Adipose tissue (tissue), 3 donors: ENCODE data around the gene DDX43. TPM values are rescaled to one million over a fixed set of nuclear protein-coding genes. Genes with fewer than 3 reads are reported as not detected.
A peak's percentile ranks its signal among the peaks of the same experiment; 100 is the strongest.
"Not testable (repeated sequence)": the region's sequence is repeated elsewhere in the genome, so short reads cannot be mapped to it uniquely, and the experiment has no call there.

Source experiments
- H3K27ac ChIP-seq: one replicate; pipeline ENCODE4 v1.5.1; 2013; ENCODE audit warnings: low read depth, low read length
- WGBS, 3 donors: extraction: QIAGEN DNeasy Blood & Tissue Kit; methylation state at CpG; one replicate each; pipeline ENCODE4 v1.1.7; 2013; 5-methylcytosine and 5-hydroxymethylcytosine counted together
- polyA plus RNA-seq, 3 donors: library from polyadenylated mRNA; stranded (reverse); fragments of 200-250 nt; gene quantifications; one replicate each; pipeline ENCODE4 v1.2.3, GENCODE V29; 2013
- donor health status: healthy with polysubstance abuse.
- donor health status: Bipolar disorder and iron deficiency.
- donor health status: healthy.

The DDX43 gene
- polyA plus RNA-seq, 3 donors, result 0.79 to 1.1 (median 0.86) TPM

DNA sequence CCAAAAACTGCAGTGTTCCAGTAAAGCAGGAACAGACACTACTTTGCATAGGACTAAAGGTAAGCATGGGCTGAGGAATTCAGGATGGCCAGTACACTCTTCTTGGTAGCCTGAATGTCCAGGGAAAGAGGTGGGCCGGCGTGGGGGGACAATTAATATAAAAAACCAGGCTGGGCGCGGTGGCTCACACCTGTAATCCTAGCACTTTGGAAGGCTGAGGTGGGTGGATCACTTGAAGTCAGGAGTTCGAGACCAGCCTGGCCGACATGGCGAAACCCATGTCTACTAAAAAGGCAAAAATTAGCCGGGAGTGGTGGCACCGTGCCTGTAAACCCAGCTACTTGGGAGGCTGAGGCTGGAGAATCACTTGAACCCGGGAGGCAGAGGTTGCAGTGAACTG, 13.1 kb upstream of the DDX43 start:
- not testable (repeated sequence) for H3K27ac ChIP-seq
- WGBS, 3 donors, result 90 to 95% (median 95%) methylated on average over 10 of the region's 10 CpGs

DNA sequence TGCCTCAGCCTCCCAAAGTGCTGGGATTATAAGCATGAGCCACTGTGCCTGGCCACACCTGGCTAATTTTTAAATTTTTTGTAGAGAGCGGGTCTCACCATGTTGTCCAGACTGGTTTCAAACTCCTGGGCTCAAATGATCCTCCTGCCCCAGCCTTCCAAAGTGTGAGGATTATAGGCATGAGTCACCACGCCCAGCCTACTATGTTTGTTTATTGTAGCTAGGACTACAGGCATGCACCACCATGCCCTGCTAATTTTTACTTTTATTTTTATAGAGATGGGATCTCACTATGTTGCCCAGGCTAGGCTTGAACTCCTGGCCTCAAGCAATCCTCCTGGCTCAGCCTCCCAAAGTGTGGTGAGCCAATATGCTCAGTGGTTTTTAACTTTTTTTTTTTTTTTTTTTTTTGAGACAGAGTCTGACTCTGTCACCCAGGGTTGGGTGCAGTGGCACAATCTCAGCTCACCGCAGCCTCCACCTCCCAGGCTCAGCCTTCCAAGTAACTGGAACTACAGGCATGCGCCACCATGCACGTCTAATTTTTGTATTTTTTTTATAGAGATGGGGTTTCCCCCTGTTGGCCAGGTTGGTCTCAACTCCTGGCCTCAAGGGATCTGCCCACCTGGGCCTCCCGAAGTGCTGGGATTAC, 12.0 kb upstream of the DDX43 start:
- H3K27ac ChIP-seq, result no peak overlapping the region
- WGBS, 3 donors, result 87 to 90% (median 88%) methylated on average over 6 of the region's 6 CpGs

DNA sequence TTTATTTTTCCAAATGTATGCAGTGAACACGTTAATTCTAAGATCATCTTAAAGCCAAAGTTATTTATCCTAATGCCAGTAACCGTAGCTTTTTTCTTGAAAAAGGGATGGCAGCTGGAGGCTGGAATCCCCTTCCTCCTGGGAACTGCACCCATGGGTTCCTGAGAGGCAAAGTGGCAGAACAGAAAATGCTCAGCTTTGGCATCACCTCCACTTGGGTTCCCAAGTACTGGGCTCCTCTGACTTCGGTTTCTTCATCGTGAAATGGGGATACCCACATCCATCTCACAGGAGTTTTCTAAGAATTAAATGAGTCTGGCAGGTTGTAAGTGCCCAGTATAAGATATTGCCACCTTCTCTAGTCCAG, 6.2 kb upstream of the DDX43 start:
- 32 to 46% (median 36%) methylated on average over 4 of the region's 4 CpGs for WGBS, 3 donors
- H3K27ac ChIP-seq, result no peak overlapping the region

DNA sequence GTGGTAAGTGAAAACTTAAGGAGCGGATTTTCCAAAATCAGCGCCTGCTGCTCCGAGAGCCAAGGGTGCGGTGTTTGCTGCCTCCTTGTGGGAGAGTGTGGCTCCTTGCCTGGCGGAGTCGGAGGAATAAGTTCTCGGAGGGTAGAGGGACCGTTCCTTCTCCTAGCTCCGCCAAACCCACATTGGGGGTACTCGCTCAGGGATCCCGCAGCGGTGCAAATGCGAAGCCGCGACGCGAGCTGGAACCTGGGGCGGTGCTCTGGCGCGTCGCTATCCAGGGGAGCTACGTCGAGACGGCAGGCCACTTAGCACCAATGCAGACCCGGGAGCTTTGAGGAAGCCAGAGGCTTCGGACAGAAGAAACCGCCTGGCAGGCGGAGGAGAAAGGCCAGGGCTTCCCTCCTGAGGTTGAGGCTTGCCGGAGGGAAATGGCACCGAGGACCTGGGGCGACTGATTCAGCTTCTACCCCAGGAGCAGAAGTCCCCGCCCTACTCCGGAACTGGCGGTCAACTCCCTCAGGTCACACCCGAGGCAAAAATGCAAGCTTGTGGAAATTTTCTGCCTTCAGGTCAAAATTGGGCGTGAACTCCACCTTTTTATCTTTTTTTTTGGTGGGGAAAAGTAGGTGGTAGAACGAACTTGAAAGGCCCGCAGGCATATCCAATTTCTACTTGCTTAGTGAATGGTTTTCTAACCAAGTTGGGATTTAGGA, 5.7 kb upstream of the DDX43 start:
- WGBS, 3 donors, result 1 to 3% (median 1%) methylated on average over 38 of the region's 38 CpGs
- H3K27ac ChIP-seq, result no peak overlapping the region

DNA sequence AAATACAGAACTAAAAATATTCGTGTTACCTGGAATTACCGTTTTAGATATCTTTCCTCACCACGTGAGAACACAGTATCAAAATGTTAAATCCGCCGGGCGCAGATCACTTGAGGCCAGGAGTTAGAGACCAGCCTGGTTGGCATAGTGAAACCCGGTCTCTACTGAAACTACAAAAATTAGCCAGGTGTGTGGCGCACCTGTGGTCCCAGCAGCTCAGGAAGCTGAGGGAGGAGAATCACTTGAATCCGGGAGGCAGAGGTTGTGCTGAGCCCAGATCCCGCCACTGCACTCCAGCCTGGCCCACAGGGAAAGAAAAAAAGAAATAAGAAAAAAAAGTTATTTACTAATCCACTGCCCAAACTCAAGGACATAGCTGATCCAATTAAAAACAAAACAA, 4.8 kb upstream of the DDX43 start:
- no peak overlapping the region for H3K27ac ChIP-seq
- 74 to 87% (median 85%) methylated on average over 10 of the region's 10 CpGs for WGBS, 3 donors

DNA sequence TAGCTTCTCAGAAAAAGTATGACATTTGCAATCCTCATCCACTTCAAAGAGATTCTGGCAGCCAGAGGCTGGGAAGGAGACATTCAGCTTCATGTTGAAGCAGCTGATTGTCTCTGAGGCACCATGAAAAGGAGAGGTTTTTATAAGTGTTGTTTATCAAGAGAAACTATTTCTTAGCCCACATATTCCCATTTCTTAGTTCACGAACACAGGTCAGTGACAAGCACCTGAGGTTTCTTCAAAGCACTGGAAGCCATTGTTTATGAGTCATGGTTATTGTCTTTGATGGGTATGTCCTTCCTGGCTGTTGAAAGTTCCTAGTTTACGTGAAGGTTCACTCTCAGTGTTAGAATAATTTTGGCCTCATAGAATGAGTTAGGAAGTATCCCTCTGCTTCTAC, 3.0 kb upstream of the DDX43 start:
- WGBS, 3 donors, result 67 to 77% (median 70%) methylated on average over 2 of the region's 2 CpGs
- H3K27ac ChIP-seq, result no peak overlapping the region

DNA sequence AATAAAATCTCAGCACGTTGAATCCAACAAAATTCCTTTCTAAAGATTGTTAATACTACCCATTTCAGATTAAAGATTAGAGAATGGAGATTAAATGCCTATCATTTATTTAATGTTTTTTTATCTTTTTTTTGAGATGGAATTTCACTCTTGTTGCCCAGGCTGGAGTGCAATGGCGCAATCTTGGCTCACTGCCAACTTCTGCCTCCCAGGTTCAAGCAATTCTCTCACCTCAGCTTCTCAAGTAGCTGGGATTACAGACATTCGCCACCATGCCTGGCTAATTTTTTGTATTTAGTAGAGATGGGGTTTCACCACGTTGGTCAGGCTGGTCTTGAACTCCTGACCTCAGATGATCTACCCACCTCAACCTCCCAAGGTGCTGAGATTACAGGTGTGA, 2.4 kb upstream of the DDX43 start:
- 67 to 74% (median 68%) methylated on average over 4 of the region's 4 CpGs for WGBS, 3 donors
- not testable (repeated sequence) for H3K27ac ChIP-seq

DNA sequence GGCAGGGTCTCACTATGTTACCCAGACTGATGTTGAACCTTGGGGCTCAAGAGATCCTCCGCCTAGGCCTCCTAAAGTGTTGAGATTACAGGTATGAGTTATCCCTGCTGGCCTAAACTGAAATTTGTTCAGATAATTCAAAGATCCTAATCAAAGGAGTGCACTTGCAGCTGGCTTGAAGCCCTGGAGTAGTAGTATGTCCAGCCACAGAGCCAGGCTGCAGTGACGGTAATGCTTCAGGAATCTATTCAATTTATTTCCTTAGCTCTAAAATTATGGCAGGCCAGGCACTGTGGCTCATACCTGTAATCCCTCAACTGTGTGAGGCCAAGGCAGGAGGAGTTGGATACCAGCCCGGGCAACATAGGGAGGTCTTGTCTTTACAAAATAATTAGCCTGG, 1.4 kb upstream of the DDX43 start:
- H3K27ac ChIP-seq, result no peak overlapping the region
- WGBS, 3 donors, result 87 to 98% (median 91%) methylated on average over 3 of the region's 3 CpGs

DNA sequence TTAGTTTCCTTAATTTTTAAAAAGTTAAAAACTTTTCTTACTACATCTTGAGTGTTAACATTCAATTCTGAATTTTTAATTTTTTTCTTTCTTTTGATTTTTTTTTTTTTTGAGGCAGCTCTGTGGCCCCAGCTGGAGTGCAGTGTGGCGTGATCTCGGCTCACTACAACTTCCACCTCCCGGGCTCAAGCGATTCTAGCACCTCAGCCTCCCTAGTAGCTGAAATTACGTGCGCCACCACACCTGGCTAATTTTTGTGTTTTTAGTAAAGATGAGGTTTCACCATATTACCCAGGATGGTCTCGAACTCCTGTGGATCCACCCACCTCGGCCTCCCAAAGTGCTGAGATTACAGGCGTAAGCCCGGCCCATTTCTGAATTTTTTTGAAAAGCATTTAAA, 1.2 kb downstream of the DDX43 start:
- WGBS, 3 donors, result 91 to 98% (median 96%) methylated on average over 10 of the region's 10 CpGs

DNA sequence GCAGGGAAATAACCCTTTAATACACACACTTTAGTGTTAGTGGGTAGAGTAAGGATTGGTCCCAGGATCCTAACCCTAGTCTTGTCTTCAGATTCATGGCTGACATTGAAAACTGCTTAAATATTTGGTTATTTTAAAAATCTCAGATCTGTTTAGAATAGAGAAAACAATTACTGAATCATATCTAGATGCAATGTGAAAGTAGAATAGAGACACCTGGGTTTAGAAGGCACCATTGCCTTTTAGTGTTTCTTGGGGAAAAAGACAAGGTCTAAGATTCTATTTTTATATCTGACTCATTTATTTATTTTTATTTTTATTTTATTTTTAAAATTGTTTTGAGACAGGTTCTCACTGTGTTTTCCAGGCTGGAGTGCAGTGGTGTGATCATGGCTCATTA, 6.0 kb downstream of the DDX43 start:
- no peak overlapping the region for H3K27ac ChIP-seq

More for the DNA sequence above, 1.2 kb downstream of the DDX43 start:
- no peak overlapping the region for H3K27ac ChIP-seq

DNA sequence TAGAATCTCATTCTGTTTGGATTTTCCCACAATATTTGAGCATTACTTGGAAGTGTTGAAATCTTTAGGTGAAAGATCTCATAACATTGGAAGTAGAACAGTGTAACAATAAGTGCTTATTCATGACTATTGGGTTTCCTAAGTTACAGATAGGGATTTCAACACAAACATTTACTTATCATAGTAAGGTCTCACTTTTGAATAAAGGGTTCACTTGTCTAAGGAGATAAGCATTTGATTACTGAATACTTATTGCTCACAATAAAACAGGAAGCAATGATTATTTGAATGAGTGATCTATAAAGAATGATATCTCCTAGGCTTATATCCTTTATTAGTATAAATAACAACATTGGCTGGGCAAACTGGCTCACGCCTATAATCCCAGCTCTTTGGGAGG, 14.8 kb downstream of the DDX43 start:
- no peak overlapping the region for H3K27ac ChIP-seq
- 86 to 97% (median 93%) methylated on average over 1 of the region's 1 CpG for WGBS, 3 donors

DNA sequence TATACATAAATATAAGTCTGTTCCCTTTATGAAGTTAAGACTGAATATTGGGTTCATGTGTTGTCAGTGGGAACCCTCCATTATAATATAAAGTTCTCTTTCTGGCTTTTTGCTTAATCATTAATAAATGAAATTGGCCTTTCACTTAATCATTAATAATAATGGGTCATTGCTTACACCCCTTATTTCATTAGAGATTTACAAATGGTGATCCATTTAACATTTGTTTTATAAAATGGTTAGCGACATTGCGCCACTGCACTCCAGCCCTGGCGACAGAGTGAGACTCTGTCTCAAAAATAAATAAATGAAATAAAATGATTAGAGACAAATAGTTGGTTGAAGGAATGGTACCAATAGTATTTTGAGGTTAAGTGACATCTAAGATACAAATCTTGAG, 18.5 kb downstream of the DDX43 start:
- WGBS, 3 donors, result 94 to 100% (median 99%) methylated on average over 3 of the region's 3 CpGs
- H3K27ac ChIP-seq, result no peak overlapping the region

DNA sequence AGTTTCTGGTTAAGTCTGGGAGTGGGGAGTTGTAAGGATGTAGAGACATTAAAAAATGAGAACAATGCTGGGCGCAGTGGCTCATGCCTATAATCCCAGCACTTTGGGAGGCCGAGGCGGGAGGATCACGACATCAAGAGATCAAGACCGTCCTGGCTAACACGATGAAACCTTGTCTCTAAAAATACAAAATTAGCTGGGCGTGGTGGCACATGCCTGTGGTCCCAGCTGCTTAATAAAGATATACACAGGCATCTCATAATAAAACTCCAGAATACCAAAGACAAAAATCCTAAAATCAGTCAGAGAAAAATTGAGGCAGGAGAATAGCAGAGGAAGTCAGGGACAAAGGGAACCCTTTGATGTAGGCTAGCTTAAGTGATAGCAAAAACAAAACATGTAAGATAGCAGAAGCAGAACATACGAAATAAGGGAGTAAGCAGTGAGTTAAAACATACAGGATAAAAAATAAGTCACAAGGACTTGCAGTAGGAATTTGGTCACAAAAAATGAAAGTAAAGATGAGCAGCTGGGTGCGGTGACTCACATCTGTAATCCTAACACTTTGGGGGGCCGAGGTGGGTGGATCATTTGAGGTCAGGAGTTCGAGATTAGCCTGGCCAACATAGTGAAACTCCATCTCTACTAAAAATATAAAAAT, 23.6 kb downstream of the DDX43 start:
- no peak overlapping the region for H3K27ac ChIP-seq
- 85 to 91% (median 89%) methylated on average over 11 of the region's 11 CpGs for whole genome bisulfite sequencing, 3 donors

DNA sequence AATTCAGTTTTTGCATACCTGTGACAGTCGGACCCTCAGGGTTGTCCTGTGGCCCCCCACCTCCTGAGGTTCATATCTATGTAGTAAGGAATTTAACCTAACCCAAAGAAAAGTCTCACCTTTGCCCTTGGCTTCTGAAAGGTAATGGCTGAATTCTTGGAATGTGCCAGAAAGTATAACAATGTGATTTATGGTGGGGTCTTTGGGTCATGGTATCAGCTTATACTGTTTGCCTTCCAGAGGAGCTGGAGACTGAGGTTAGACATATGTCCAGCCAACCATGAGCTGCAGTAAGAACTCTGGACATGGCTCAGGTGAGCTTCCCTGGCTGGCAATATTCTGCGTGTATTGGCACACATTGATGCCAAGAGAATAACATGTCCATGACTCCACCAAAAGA, 26.9 kb downstream of the DDX43 start:
- WGBS, 3 donors, result 60 to 85% (median 78%) methylated on average over 2 of the region's 2 CpGs
- no peak overlapping the region for H3K27ac ChIP-seq

DNA sequence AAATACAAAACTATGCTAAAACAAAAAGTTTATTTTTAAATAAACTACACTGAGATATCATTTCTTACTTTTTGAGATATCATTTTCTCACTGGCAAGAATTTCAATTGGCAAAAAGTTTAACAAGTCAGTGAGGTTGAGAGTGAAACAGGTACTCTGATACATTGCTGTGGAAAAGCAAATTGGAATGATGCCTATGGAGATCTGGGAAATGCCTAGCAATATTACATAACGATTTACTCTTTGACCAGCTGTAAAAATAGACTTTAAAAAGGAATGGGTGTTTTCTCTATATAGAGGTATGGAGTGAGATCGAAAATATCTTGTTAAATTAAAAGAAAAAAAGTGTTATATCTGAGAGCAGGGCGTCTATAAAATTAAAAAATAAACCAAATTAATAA, 40.6 kb downstream of the DDX43 start:
- H3K27ac ChIP-seq, result no peak overlapping the region
- WGBS, 3 donors, result 59 to 92% (median 90%) methylated on average over 3 of the region's 3 CpGs

DNA sequence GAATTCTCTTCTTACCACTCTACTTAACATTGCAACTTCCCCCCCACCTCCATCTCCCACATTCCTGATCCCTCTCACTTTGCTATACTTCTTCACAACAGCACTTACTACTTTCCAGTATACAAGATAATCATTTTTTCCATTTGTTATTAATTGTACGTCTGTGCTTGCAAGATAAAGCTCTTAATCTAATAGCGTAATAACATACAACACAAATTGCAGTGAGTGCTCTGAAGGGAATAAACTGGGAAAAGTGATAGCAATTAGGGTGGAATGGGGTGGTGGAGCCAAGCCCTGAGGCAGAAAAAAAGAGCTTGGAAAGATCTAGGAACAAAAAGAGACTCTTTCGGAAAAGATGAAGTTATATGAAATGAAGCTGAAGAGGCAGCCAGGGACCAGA, 48.9 kb downstream of the DDX43 start:
- 94 to 97% (median 94%) methylated on average over 3 of the region's 3 CpGs for WGBS, 3 donors
- H3K27ac ChIP-seq, result no peak overlapping the region

DNA sequence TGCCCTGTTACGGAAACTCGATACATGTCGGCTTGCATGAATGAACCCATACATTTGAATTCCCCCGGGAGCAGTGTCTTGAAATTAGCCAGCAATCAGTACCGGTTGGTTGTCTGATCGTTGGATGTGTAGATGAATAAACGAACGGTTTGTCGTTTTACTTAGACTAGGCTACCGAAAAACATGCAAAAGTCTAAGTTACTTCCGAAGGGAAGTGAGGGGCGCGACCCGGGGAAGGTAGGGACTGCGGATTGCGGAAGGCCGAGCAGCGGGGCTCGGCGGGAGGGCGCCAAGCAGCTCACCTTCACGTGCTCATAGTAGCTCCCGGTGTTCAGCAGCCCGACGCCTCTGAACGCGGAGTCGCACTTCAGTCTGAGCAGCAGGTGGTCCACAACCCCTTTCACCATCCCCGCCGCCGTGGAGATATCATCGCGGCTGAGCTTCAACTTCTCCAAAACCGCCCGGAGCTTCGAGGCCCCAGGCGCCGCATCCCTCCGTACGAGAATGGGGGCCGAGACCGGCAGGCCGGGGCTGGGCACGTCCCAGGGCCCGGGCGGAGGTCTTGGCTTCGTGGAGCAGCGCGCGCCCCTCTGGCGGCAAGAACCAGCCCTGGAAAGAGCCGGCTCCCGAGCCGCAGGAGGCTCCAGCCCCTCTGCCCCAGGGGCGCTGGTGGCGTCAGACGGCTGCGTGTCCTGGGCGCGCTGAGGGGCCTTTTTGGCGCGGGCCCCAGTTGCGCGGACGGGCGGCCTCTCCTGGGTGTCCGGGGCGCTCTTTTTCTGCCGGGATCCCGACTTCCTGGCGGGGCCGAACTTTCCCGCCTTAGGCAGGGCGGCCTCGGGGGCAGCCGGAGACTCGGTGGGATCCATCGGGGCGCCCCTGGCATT, 56.8 kb downstream of the DDX43 start:
- peak overlapping the region; percentile 40 for H3K27ac ChIP-seq
- 0 to 4% (median 1%) methylated on average over 77 to 79 of the region's 79 CpGs for WGBS, 3 donors

DNA sequence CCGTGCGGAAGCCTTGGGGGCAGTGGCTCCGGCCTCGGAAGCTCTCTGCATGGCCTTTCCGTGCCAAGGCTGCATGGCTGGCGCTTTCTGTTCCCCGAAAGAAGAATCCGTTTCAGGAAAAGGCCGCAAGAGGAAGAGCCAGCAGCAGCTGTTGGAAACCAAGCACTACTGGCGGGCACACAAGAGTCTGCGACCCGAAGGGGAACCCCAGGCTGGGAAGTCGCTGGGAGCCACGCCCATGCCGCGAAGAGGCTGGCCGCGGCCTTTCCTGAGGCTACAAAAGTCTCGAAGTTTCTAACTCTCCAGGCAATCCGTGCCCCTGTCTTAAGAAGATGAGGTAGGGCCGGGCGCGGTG, 57.5 kb downstream of the DDX43 start, which contains the start of gene CGAS:
Gene CGAS, minus strand, starts transcription at position 191 of the 355 bp plus-strand sequence. Its CDS starts 116 bp downstream, at position 75.
- WGBS, 3 donors, result 5 to 15% (median 6%) methylated on average over 19 to 23 of the region's 23 CpGs

More for the DNA sequence above, 57.5 kb downstream of the DDX43 start, which contains the start of gene CGAS:
- H3K27ac ChIP-seq, result peak within 1 kb of the TSS; percentile 40
